HG03060 (cell line): ENCODE data around the gene TRAPPC14.
A peak's percentile ranks its signal among the peaks of the same experiment; 100 is the strongest.
"Not testable (repeated sequence)": the region's sequence is repeated elsewhere in the genome, so short reads cannot be mapped to it uniquely, and the experiment has no call there.

Source experiments
- ATAC-seq: cut with Tn5 transposase; IDR thresholded peaks from one replicate; pipeline ENCODE4 v1.9.1; 2021; ENCODE audit warnings: low read depth, moderate number of reproducible peaks; ENCODE audit not compliant: unreplicated experiment

TRAPPC14 gene, protein sequence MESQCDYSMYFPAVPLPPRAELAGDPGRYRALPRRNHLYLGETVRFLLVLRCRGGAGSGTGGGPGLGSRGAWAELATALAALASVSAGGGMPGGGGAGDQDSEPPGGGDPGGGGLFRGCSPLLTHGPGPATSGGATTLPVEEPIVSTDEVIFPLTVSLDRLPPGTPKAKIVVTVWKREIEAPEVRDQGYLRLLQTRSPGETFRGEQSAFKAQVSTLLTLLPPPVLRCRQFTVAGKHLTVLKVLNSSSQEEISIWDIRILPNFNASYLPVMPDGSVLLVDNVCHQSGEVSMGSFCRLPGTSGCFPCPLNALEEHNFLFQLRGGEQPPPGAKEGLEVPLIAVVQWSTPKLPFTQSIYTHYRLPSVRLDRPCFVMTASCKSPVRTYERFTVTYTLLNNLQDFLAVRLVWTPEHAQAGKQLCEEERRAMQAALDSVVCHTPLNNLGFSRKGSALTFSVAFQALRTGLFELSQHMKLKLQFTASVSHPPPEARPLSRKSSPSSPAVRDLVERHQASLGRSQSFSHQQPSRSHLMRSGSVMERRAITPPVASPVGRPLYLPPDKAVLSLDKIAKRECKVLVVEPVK

DNA sequence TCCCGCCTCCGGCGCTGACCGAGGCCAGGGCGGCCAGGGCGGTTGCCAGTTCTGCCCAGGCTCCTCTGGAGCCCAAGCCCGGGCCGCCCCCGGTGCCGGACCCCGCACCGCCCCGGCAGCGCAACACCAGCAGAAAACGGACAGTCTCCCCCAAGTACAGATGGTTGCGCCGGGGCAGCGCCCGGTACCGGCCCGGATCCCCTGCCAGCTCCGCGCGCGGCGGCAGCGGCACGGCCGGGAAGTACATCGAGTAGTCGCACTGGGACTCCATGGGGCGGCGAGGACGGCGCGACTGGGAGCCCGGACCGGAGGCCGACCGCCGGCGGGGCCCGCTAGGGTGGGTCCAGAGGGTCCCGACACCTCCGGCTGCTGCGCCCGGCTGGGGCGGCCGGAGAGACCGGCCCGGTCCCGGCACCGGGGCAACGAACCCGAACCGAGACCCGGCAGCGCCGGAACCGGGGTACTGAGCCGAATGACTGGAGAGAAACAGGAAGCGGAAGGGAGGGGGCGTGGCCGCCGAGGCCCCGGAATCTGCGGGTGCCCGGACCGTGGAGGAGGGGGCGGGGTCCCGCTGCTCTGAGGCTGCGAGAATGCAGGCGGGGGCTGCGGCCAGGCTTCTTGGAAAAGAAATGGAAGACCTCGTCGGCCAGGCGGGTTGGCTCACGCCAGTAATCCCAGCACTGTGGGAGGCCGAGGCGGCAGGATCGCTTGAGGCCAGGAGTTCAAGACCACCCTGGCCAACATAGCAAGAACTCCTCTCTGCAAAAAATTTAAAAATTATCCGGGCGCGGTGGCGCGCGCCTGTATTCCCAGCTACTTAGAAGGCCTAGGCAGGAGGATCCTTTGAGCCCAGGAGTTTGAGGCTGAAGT lies at the start of gene TRAPPC14:
TSS of gene TRAPPC14 (minus strand) at position 495 of the 870 bp plus-strand sequence. CDS start at position 271, 224 bp downstream.
- ATAC-seq = no peak

DNA sequence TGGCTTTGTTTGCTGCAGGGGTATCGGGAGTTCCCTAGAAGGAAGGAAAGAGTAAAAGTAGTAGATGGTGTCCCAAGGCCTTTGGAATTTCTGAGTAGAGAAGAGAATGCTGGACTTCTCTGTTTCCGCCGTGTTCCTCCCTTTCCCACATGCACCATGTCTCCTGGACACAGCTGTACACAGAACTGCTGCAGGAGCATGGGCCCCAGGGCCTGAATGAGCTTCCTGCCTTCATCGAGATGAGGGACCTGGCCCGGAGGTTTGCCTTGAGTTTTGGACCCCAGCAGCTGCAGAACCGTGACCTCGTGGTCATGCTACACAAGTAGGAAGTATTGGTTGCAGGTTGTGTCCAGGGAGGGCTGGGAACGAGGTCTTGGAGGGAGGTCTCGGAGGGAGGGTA lies 45.9 kb upstream of the TRAPPC14 start:
- ATAC-seq = no peak

DNA sequence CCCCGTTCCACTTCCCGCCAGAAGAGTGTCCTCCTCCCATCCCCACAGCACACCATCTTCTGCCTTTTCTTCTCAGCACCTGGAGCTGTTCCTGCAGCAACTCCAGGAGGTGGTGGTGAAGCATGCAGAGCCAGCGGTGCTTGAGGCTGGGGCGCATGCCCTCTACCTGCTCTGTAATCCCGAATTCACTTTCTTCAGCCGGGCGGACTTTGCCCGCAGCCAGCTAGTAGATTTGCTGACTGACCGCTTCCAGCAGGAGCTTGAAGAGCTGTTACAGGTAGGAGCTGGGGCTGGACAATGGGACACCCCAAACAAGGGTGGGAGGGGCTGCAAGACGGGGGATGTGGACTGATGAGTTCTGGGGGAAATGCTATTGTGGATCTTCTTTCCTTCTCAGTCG lies 42.2 kb upstream of the TRAPPC14 start:
- no peak for ATAC-seq

DNA sequence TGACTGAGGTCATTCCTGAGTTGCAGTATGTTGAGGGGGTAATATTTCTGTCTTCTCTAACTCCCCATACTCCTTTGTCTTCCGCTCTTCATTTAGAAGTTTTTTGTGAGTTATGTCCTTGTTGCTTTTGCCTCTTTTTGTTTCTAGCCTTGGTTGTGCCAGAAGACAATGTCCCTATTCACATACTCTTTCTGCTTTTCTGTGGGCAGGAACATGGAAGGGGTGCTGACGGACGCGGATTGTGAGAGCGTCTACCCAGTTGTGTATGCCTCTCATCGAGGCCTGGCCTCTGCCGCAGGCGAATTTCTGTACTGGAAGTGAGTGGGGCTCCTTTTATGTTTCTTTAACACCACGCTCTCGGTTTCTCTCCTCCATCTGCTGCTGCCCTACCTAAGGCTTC lies 39.7 kb upstream of the TRAPPC14 start:
- no peak for ATAC-seq

DNA sequence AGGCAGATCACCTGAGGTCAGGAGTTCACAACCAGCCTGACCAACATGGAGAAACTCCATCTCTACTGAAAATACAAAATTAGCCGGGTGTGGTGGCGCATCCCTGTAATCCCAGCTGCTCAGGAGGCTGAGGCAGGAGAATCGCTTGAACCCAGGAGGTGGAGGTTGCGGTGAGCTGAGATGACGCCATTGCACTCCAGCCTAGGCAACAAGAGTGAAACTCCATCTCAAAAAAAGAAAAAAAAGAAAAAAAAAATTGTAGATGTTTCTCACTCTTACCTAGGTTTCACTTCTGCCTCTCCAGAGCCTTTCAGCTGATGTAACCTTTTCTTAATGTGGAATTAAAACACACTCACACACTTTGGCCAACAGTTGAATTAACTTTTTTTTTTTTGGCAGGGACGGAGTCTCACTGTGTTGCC lies 37.4 kb upstream of the TRAPPC14 start:
- ATAC-seq = not testable (repeated sequence)

DNA sequence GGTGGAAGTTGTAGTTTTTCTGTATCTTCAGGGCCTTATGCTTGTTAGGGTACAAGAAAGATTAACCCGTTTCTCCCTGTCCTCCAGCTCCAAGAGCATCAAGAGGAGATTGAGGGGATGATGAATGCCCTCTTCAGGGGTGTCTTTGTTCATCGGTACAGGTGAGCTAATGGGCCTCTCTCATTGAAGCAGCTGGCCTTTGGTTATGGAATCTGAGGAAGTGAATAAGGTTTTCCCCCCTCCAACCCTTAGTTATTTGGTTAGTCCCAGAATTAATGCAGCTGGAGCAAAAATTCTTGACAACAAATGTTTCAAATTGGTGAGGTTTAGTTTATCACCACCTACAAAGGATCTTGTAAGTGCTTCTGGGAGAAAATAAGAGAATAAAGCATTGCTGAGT lies 36.7 kb upstream of the TRAPPC14 start:
- ATAC-seq = no peak

DNA sequence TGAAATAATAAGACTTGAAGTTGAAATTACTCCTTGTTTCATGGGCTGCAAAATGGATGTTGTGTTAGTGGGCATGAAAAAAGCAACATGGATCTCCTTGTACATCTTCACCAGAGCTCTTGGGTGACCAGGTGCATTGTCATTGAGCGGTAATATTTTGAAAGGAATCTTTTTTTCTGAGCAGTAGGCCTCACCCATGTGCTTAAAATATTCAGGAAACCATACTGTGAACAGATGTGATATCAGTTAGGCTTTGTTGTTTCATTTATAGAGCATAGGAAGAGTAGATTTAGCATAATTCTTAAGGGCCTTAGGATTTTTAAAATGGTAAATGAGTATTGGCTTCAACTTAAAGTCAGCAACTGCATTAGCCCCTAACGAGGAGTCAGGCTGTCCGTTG lies 34.4 kb upstream of the TRAPPC14 start:
- ATAC-seq = no peak

DNA sequence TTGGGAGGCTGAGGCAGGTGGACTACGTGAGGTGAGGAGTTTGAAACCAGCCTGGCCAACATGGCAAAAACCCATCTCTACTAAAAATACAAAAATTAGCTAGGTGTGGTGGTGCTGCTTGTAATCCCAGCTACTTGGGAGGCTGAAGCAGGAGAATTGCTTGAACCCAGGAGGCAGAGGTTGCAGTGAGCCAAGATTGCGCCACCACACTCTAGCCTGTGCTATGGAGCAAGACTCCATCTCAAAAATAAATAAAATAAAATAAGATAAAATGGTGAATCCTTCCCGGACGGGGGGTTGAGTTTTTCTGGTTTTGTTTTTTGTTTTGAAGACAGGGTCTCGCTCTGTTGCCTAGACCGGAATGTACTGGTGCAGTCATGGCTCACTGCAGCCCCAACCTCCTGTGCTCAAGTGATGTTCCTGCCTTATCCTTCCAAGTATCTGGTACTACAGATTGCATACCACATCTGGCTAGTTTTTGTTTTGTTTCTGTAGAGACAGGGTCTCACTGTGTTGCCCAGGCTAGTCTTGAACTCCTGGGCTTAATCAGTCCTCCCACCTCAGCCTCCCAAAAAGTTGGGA lies 33.8 kb upstream of the TRAPPC14 start:
- ATAC-seq = not testable (repeated sequence)

DNA sequence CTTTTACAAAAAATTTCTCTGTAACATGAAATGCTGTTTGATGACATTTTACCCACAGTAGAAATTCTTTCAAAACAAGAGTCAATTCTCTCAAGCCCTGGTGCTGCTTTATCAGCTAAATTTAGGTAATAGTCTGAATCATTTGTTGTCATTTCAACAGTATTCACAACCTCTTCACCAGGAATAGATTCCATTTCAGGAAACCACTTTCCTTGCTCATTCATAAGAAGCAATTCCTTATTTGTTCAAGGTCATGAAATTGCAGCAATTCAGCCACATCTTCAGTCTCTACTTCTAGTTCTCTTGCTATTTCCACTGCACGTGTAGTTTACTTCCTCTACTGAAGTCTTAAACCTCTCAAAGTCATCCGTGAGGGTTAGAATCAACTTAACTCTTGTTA lies 33.3 kb upstream of the TRAPPC14 start:
- no peak for ATAC-seq

DNA sequence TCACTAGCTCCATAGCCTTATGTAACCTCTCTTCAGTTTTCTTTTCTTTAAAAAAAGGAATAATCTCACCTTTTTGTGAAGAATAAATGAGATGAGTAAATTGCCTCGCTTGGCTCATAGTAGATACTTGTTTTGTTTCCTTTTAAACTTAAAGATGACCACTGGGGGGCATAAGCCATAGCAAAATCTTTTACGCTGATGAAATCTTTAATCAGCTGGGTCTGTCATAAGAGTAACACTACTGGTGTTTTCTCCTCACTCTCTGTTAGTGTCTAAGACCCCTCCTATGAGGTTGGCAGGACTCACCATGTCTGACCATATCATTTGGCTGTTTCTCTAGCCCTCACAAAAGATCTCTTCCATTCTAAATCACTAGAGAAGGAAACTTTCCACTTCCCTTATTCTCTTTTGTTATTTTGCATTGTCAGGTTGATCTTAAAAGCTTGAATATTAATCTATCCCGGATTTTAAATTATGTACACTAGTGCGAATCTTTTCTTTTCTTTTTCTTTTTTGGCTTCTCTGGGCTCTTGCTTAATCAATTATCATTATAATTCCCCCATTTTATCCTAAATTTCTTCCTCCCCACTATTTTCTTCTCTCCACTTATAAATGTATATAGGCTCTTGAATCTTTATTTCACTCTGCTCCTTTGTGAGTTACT lies 31.7 kb upstream of the TRAPPC14 start:
- ATAC-seq = no peak

DNA sequence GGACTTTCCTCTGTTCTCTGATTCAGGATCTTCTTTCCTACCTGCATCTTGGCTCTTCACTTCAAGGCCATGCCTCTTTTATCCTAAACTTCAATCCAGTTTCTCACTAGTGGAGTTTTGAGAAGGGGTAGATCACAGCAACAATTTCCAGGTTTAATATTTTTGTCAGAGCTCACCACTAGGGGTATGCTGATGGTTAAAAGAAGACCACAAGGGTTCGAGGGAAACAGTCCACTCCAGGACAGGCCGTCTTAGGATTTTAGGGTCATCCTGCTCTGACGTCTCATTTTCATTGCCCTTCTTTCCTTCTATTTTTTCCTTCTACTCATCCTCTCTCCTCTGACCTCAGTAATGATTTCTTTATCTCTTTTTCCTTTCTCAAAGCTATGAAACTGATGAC lies 30.5 kb upstream of the TRAPPC14 start:
- ATAC-seq = no peak

DNA sequence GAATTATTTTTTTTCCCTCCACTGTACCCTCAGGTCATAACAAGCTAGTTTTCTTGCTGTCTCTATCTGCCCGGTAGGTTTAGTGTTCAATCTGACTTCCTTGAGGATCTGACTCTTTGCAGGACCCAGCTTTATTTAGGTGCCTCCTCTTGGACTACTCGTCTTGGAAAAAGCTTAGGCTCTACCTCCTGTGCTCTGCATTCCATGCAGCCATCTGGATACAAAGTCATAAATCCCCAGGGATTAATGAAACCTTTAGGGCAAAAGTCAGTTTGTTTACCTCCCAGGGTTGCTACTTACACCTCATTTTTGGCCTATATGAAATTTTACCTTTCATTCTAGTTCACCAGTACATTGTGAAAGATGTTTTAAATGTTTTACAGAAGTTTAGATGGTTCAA lies 27.2 kb upstream of the TRAPPC14 start:
- ATAC-seq = no peak

DNA sequence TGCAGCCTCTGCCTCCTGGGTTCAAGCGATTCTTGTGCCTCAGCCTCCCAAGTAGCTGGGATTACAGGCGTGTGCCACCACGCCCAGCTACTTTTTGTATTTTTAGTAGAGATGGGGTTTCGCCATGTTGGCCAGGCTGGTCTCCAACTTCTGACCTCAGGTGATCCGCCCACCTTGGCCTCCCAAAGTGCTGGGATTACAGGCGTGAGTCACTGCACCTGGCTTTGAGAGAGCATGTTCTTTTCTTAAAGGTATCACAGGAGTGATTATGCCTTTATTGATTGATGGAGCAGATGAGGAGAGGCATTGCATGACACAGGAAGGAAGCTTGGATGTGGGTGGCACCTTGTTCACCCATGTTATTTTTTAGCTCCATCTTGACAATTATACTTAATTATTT lies 24.6 kb upstream of the TRAPPC14 start:
- not testable (repeated sequence) for ATAC-seq

DNA sequence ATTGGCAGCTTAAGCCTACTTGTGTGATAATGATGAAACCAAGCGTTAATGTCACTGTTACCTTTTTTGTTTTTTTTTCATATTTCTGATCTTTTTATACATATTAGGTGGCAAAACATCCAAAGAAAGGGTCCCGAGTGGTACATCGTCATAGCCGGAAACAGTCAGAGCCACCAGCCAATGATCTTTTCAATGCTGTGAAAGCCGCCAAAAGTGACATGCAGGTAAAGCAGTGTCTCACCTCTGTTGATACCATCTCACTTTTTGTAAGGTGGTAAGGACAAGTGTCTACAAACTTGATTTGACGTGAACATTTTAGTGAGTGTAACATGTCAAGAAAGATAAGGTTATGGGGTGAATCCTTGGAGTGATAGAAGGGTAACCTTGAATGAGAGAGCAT lies 24.1 kb upstream of the TRAPPC14 start:
- ATAC-seq = not testable (repeated sequence)

DNA sequence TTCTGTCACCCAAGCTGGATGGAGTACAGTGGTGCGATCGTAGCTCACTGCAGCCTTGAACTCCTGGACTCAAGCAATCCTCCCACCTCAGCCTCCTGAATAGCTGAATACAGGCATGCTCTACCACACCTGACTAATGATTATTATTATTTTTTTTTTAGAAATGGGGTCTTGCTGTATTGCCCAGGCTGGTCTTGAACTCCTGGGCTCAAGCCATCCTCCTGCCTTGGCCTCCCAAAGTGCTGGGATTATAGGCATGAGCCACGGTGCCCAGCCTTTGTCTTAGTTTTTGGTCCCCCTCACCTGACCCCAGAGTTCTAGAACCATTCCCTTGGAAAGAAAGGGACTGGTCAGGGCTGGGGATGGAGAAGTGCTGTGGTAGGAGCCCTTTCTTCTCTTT lies 21.6 kb upstream of the TRAPPC14 start:
- ATAC-seq = not testable (repeated sequence)

DNA sequence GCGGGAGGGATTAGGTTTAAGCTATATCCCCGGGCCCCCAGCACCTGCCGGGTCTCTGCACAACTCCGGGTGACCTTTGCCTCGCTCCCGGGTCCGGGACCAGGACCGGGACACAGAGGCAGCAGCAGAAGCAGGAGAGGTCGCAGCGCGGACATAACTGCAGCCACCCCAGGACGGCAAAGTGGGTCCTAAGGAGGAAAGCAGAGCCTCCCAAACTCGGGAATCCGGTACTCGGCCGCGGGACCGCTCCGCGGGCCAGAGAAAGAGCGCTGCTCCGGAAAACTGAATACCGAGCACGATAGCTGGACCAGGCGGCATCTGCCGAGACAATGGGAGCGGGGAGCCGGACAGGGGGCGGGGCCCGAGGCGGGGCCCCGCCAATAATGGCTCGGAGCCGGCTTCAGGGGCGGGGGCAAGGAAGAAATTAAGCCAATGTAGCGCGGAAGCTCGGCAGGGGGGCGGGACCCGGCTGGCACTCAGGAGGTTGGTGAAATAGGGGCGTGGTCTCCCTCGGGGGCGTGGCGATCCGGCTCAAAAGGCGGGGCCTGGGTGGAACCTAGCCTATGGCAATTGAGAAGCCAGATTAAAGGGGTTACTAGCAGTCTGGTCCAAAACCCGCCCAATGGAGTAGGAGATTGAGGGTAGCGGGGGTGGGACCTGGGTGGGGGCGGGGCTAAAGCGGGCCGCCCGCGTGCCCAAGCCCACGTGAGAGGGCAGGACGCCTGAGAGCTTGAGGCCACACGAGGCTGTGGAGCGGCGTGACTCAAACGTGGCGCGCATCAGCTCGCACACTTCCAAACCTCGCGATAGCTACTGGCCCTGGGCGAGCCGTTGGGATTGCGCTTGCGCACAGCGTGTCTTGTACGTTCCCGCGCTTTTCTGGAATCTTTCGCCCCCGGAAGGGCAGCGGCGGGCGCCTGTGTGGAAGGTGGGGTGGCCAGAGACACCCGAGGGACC lies 18.8 kb upstream of the TRAPPC14 start, which contains the start of the genes GPC2 and STAG3:
TSS of gene GPC2 (minus strand) at position 337 of the 957 bp plus-strand sequence. CDS start at position 155, 182 bp downstream.
TSS of gene STAG3 (plus strand) at position 874 of the 957 bp plus-strand sequence. CDS start 2,639 bp downstream, outside the sequence.
- peak; percentile 82 for ATAC-seq

DNA sequence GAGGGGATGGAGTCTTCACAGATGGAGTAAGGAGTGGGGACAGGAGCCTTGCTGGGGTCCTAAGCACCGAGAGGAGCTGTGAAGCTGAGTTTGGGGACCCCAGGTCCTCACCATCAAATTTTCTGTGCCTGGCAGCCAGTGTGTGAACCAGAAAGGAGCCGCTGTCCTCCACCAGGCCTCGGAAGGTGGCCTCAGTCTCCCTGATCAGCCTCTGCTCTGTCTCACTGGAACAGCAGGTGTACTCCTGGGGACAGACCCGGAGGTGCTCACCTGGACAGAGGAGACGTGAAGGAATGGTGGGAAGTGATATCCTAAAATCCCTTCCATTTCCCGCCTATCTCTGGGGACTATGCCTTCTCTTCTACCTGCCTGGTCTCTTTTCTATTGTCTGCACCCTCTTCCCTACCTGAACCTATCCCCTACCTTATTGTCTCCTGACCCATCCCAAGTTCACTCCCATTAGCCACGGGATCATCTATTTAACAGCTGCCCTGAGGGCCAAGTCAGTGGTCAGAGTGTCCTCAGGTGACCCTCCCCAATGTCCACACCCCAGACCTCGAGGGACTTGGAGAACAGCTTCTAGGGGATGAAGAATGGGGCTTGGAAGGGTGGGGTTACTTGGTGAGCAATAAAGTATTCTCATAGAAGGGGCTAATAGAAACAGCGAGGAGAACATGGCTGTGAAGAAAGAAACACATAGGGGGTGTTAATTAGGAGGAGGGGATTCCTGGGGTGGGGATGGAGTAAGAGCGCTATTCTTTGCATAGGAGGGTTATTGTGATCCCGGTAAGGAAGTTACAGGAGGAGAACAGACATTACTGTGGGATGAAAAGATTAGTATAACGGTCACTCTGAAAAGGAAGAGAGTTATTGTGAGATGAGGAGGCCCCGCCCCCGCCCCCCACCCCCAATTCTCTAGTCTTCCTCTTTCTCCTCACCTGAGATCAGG lies 17.8 kb upstream of the TRAPPC14 start:
- ATAC-seq = no peak
